K562 (cell line): Measurements from ENCODE around the gene APBA2. TPM values are rescaled to one million over a fixed set of nuclear protein-coding genes. Genes with fewer than 3 reads are reported as not detected.

Source experiments
- CHCHD3 ChIP-seq: fragments of 250-450 bp; sonication (Bioruptor Pico); IDR thresholded peaks from 2 replicates; pipeline ENCODE4 v2.1.2; 2022; ENCODE audit warnings: mild to moderate bottlenecking
- HIVEP1 ChIP-seq: fragments of 250-450 bp; sonication (Bioruptor Pico); IDR thresholded peaks from 2 replicates; pipeline ENCODE4 v1.4.0; 2020; ENCODE audit warnings: mild to moderate bottlenecking
- HLTF ChIP-seq: fragments of 450-650 bp; IDR thresholded peaks from 2 replicates; pipeline ENCODE4 v1.6.1; 2016
- HMGXB4 ChIP-seq: sonication (generic); formaldehyde crosslinking; IDR thresholded peaks from 2 replicates; pipeline ENCODE4 v1.8.1; 2023; ENCODE audit warnings: mild to moderate bottlenecking, missing genetic modification reagents
- KLF6 ChIP-seq: fragments of 250-450 bp; sonication (Bioruptor Pico); IDR thresholded peaks from 2 replicates; pipeline ENCODE4 v1.4.0; 2020; ENCODE audit warnings: mild to moderate bottlenecking, moderate library complexity, borderline replicate concordance
- MEF2D ChIP-seq: conservative IDR thresholded peaks from 2 replicates; pipeline ENCODE4 v1.6.1; 2016; ENCODE audit warnings: low read depth, missing genetic modification characterization, missing compliant biosample characterization
- SNIP1 ChIP-seq: fragments of 450-650 bp; IDR thresholded peaks from 2 replicates; pipeline ENCODE4 v1.7.1; 2017; ENCODE audit warnings: low read depth, mild to moderate bottlenecking
- USF2 ChIP-seq: sonication (generic); formaldehyde crosslinking; IDR thresholded peaks from 2 replicates; pipeline ENCODE4 v1.5.0; 2020; ENCODE audit warnings: missing genetic modification reagents
- ZFP1 ChIP-seq: fragments of 450-650 bp; formaldehyde crosslinking; IDR thresholded peaks from 2 replicates; pipeline ENCODE4 v1.4.0; 2020; ENCODE audit warnings: mild to moderate bottlenecking, mixed read lengths
- ZNF551 ChIP-seq: fragments of 250-450 bp; sonication (Bioruptor Pico); IDR thresholded peaks from 2 replicates; pipeline ENCODE4 v1.5.0; 2021; ENCODE audit warnings: mild to moderate bottlenecking, moderate library complexity
- polyA plus RNA-seq, 8 experiments: library from polyadenylated mRNA; depleted of rRNA in 4 of 8; stranded (reverse) in 5 of 8; unstranded in 3 of 8; fragments of >200 nt; fragmentation: Nextera tagmentation in 2 of 8; fragmentation: Illumina TruSeq in 1 of 8; extraction: Ambion mirVana in 2 of 8; extraction: Trizol in 1 of 8; gene quantifications; 2 replicates each; pipeline versions ENCODE4 v1.2.1 to v1.2.3, GENCODE V29; 2011 to 2014; ENCODE audit warnings: inconsistent platforms in 1 of 8, missing spikeins in 1 of 8
- total RNA-seq, 7 experiments: library from RNA; depleted of rRNA in 6 of 7; stranded (reverse); fragments of >200 nt in 6 of 7; fragmentation: Illumina TruSeq in 2 of 7; extraction: Trizol in 2 of 7; gene quantifications; 2 replicates each; pipeline versions ENCODE4 v1.2.1 to v1.2.3, GENCODE V29; 2011 to 2021; ENCODE audit warnings: low replicate concordance in 1 of 7
- TF ChIP-seq, protein P1 (sequence below): fragments of 450-650 bp; IDR thresholded peaks from 2 replicates; pipeline ENCODE4 v1.6.1; 2017; ENCODE audit warnings: antibody characterized with exemption, mild to moderate bottlenecking
- TF ChIP-seq, protein P2 (sequence below): fragments of 450-650 bp; IDR thresholded peaks from 2 replicates; pipeline ENCODE4 v1.6.1; 2016; ENCODE audit warnings: low read depth

Gene APBA2
- total and polyA plus RNA-seq, 9 of the 15 experiments (the other 6 are each of a cell fraction or from before 2014, with no cell fraction given), result 0.24 to 40.9 (median 25.2) TPM

DNA sequence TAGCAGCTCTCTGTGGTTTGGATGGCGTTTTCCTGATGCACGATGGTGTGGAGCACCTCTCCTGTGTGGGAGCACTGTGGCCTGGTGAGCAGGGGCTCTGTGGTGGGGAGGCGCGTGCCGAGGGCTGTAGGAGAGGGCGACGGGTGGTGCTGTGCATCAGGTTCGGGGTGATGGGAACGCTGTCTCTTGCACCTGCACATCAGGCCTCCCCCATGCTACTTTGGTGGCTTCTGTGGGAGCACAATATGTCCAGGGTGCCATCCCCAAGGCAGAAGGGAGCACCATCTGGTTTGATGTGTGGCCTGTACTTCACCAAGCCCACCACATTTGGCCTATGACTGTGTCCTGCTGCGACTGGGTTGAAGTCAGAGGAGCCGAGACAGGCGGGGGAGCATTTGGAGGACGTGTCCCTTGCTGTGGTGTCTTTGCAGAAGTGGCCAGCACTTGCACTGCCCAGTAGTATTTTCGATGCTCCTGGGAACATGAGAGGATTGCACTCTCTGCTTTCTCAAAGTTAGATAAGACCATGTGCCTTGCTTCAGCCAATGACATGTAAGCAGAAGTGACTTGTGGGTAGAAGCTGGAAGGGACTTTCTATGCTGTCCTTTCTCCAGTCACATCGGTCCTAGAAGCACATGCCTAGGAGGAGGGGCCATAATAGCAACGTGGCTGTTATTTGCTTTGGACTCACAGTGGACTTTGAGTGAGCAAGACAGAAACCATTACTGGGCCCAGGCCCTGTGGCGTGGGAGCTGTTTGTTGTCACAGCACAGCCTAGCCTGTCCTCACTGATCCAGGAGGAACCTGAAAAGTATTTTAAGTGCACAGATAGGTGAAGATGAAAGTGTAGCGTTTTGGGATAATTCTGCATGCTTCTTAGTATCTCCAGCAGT, 72.1 kb downstream of the APBA2 start (continued):
- TF ChIP-seq SNIP1 (no peak), KLF6 (CRISPR knock-in tag) (0 out of 2 replicates have a peak, but pooled peaks have one; percentile 19), HLTF (no peak), MEF2D (0 out of 2 replicates have a peak, but pooled peaks have one; percentile 31), ZFP1 (no peak), HIVEP1 (0 out of 2 replicates have a peak, but pooled peaks have one; percentile 39), ZNF551 (CRISPR knock-in tag) (no peak), USF2 (CRISPR knock-in tag) (peak; percentile 75), HMGXB4 (CRISPR knock-in tag) (no peak), CHCHD3 (CRISPR knock-in tag) (no peak)
- TF ChIP-seq, protein P1, sequence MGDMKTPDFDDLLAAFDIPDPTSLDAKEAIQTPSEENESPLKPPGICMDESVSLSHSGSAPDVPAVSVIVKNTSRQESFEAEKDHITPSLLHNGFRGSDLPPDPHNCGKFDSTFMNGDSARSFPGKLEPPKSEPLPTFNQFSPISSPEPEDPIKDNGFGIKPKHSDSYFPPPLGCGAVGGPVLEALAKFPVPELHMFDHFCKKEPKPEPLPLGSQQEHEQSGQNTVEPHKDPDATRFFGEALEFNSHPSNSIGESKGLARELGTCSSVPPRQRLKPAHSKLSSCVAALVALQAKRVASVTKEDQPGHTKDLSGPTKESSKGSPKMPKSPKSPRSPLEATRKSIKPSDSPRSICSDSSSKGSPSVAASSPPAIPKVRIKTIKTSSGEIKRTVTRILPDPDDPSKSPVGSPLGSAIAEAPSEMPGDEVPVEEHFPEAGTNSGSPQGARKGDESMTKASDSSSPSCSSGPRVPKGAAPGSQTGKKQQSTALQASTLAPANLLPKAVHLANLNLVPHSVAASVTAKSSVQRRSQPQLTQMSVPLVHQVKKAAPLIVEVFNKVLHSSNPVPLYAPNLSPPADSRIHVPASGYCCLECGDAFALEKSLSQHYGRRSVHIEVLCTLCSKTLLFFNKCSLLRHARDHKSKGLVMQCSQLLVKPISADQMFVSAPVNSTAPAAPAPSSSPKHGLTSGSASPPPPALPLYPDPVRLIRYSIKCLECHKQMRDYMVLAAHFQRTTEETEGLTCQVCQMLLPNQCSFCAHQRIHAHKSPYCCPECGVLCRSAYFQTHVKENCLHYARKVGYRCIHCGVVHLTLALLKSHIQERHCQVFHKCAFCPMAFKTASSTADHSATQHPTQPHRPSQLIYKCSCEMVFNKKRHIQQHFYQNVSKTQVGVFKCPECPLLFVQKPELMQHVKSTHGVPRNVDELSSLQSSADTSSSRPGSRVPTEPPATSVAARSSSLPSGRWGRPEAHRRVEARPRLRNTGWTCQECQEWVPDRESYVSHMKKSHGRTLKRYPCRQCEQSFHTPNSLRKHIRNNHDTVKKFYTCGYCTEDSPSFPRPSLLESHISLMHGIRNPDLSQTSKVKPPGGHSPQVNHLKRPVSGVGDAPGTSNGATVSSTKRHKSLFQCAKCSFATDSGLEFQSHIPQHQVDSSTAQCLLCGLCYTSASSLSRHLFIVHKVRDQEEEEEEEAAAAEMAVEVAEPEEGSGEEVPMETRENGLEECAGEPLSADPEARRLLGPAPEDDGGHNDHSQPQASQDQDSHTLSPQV, result peak; percentile 86
- TF ChIP-seq, protein P2, sequence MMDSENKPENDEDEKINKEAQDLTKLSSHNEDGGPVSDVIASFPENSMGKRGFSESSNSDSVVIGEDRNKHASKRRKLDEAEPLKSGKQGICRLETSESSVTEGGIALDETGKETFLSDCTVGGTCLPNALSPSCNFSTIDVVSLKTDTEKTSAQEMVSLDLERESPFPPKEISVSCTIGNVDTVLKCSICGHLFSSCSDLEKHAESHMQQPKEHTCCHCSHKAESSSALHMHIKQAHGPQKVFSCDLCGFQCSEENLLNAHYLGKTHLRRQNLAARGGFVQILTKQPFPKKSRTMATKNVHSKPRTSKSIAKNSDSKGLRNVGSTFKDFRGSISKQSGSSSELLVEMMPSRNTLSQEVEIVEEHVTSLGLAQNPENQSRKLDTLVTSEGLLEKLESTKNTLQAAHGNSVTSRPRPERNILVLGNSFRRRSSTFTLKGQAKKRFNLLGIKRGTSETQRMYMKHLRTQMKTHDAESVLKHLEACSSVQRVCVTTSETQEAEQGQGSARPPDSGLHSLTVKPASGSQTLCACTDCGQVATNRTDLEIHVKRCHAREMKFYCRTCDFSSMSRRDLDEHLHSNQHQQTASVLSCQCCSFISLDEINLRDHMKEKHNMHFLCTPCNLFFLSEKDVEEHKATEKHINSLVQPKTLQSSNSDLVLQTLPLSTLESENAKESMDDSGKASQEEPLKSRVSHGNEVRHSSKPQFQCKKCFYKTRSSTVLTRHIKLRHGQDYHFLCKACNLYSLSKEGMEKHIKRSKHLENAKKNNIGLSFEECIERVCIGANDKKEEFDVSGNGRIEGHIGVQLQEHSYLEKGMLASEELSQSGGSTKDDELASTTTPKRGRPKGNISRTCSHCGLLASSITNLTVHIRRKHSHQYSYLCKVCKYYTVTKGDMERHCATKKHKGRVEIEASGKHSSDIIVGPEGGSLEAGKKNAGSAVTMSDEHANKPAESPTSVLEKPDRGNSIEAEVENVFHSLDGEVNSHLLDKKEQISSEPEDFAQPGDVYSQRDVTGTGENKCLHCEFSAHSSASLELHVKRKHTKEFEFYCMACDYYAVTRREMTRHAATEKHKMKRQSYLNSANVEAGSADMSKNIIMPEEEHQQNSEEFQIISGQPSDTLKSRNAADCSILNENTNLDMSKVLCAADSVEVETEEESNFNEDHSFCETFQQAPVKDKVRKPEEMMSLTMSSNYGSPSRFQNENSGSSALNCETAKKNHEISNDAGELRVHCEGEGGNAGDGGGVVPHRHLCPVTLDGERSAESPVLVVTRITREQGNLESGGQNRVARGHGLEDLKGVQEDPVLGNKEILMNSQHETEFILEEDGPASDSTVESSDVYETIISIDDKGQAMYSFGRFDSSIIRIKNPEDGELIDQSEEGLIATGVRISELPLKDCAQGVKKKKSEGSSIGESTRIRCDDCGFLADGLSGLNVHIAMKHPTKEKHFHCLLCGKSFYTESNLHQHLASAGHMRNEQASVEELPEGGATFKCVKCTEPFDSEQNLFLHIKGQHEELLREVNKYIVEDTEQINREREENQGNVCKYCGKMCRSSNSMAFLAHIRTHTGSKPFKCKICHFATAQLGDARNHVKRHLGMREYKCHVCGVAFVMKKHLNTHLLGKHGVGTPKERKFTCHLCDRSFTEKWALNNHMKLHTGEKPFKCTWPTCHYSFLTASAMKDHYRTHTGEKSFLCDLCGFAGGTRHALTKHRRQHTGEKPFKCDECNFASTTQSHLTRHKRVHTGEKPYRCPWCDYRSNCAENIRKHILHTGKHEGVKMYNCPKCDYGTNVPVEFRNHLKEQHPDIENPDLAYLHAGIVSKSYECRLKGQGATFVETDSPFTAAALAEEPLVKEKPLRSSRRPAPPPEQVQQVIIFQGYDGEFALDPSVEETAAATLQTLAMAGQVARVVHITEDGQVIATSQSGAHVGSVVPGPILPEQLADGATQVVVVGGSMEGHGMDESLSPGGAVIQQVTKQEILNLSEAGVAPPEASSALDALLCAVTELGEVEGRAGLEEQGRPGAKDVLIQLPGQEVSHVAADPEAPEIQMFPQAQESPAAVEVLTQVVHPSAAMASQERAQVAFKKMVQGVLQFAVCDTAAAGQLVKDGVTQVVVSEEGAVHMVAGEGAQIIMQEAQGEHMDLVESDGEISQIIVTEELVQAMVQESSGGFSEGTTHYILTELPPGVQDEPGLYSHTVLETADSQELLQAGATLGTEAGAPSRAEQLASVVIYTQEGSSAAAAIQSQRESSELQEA, result no peak
